Endodermal cell (in vitro differentiated cells): ENCODE data around the gene ATAD5. TPM values are rescaled to one million over a fixed set of nuclear protein-coding genes. Genes with fewer than 3 reads are reported as not detected.
A peak's percentile ranks its signal among the peaks of the same experiment; 100 is the strongest.

Experiments
- DNase-seq: peaks from one replicate; pipeline ENCODE4 v3.0.0-alpha.2; 2017
- H3K27ac ChIP-seq: 2 replicates; pipeline ENCODE4 v1.5.1; 2013; ENCODE audit warnings: mild to moderate bottlenecking, low read depth, low read length, moderate library complexity
- H3K27me3 ChIP-seq: 2 replicates; pipeline ENCODE4 v1.6.1; 2013; ENCODE audit warnings: mild to moderate bottlenecking, low read length, moderate library complexity; ENCODE audit not compliant: insufficient read depth, control insufficient read depth, poor library complexity, severe bottlenecking
- H3K36me3 ChIP-seq: 2 replicates; pipeline ENCODE4 v1.7.0; 2013; ENCODE audit warnings: mild to moderate bottlenecking, low read length, moderate library complexity; ENCODE audit not compliant: control insufficient read depth, insufficient read depth
- H3K4me1 ChIP-seq: one replicate; pipeline ENCODE4 v1.7.0; 2013; ENCODE audit warnings: low read length; ENCODE audit not compliant: control insufficient read depth, insufficient read depth
- H3K4me3 ChIP-seq: 2 replicates; pipeline ENCODE4 v1.5.1; 2013; ENCODE audit warnings: mild to moderate bottlenecking, low read length, moderate library complexity
- H3K9ac ChIP-seq: 2 replicates; pipeline ENCODE4 v1.6.1; 2013; ENCODE audit warnings: mild to moderate bottlenecking, low read length, moderate library complexity; ENCODE audit not compliant: poor library complexity, severe bottlenecking; ENCODE audit errors: extremely low read depth
- H3K9me3 ChIP-seq: 2 replicates; pipeline ENCODE4 v1.6.1; 2013; ENCODE audit warnings: mild to moderate bottlenecking, low read length, moderate library complexity; ENCODE audit not compliant: control insufficient read depth
- H3K27ac Mint-ChIP-seq: 2 replicates; pipeline ENCODE4 v1.8.0; 2020; ENCODE audit warnings: mixed read lengths
- H3K27me3 Mint-ChIP-seq: 2 replicates; pipeline ENCODE4 v1.8.0; 2021; ENCODE audit warnings: mild to moderate bottlenecking, mixed read lengths; ENCODE audit not compliant: insufficient read depth
- H3K36me3 Mint-ChIP-seq: 2 replicates; pipeline ENCODE4 v1.8.0; 2020; ENCODE audit warnings: low read depth, mixed read lengths
- H3K4me1 Mint-ChIP-seq: 2 replicates; pipeline ENCODE4 v1.8.0; 2020; ENCODE audit warnings: mixed read lengths
- H3K4me3 Mint-ChIP-seq: 2 replicates; pipeline ENCODE4 v1.8.0; 2020; ENCODE audit warnings: mild to moderate bottlenecking, moderate library complexity, mixed read lengths
- H3K9me3 Mint-ChIP-seq: 2 replicates; pipeline ENCODE4 v1.8.0; 2020; ENCODE audit warnings: mild to moderate bottlenecking, mixed read lengths
- WGBS, 2 experiments: methylation state at CpG; one replicate each; pipeline versions ENCODE4 v1.1.5 to v1.1.7; 2013; ENCODE audit warnings: missing lambda C conversion rate in 2 of 2, mixed read lengths in 1 of 2; ENCODE audit not compliant: insufficient coverage in 1 of 2, insufficient read length in 1 of 2; 5-methylcytosine and 5-hydroxymethylcytosine counted together
- total RNA-seq, 2 donors: library from RNA; stranded (reverse); fragmentation: NEBNext Ultra II Directional in 1 of 2; extraction: Animal tissue kit (Norgen Biotek cat#: 25700) in 1 of 2; gene quantifications; 2 replicates in 1 of 2; 3 replicates in 1 of 2; pipeline ENCODE4 v1.2.1, GENCODE V29; 2021
- TF ChIP-seq, protein P1 (sequence below): fragments of 200-600 bp; sonication (generic); conservative IDR thresholded peaks from 2 replicates; pipeline ENCODE4 v1.5.0; 2021; ENCODE audit warnings: antibody characterized with exemption, mild to moderate bottlenecking

ATAD5 gene
- total RNA-seq, 2 donors from 2014 or later = 20.3 to 29.7 TPM

DNA sequence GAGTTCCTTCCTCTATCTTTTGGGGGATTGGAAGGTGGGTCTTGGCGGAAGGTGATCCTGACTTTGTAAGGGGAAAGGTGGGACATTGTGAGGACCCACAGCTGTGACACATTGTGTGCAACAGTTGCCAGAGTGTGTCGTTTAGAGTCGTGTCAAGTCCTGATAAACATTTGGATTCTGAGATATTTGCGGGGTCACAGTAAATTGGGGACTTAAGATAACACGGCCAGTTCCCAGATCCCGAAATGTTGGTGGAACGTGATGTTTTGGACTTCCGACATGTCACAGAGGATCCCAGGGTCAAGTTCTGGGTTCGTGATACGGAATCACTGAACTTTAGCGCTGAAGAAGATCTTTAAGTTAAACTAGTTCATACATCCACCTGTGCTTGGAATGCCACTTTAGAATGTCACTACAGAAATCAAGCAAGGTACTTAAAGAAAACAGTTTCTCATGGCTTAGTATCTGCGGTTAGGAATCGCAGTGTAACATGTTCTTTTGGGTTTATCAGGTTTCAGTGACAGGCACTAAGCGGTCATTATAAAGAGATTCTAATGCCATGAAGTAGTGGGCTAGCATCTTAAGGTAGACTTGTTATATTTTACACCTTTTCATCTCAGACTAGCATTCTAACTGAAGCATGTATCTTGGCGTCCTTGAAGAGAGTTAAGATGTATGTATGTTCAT, 815 bp downstream of the ATAD5 start:
- WGBS, 2 experiments = 3 to 7% methylated on average over 9 to 15 of the region's 15 CpGs
- Histone ChIP-seq H3K27ac (no peak overlapping the region), H3K9me3 (no peaks in the 10 kb centered on the region), H3K36me3 (peaks cover 26% of the 10 kb centered on the region), H3K9ac (peak overlapping the region; percentile 82), H3K4me1 (peaks cover 4% of the 10 kb centered on the region), H3K27me3 (no peaks in the 10 kb centered on the region), H3K4me3 (peak overlapping the region; percentile 99)
- Mint-ChIP-seq H3K36me3 (peaks cover 18% of the 10 kb centered on the region), H3K9me3 (no peaks in the 10 kb centered on the region), H3K4me3 (peak overlapping the region; percentile 92), H3K27me3 (no peaks in the 10 kb centered on the region), H3K27ac (peak overlapping the region; percentile 99), H3K4me1 (peaks cover 16% of the 10 kb centered on the region)
- no peak for DNase-seq
- TF ChIP-seq, protein P1, sequence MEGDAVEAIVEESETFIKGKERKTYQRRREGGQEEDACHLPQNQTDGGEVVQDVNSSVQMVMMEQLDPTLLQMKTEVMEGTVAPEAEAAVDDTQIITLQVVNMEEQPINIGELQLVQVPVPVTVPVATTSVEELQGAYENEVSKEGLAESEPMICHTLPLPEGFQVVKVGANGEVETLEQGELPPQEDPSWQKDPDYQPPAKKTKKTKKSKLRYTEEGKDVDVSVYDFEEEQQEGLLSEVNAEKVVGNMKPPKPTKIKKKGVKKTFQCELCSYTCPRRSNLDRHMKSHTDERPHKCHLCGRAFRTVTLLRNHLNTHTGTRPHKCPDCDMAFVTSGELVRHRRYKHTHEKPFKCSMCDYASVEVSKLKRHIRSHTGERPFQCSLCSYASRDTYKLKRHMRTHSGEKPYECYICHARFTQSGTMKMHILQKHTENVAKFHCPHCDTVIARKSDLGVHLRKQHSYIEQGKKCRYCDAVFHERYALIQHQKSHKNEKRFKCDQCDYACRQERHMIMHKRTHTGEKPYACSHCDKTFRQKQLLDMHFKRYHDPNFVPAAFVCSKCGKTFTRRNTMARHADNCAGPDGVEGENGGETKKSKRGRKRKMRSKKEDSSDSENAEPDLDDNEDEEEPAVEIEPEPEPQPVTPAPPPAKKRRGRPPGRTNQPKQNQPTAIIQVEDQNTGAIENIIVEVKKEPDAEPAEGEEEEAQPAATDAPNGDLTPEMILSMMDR = no peak

DNA sequence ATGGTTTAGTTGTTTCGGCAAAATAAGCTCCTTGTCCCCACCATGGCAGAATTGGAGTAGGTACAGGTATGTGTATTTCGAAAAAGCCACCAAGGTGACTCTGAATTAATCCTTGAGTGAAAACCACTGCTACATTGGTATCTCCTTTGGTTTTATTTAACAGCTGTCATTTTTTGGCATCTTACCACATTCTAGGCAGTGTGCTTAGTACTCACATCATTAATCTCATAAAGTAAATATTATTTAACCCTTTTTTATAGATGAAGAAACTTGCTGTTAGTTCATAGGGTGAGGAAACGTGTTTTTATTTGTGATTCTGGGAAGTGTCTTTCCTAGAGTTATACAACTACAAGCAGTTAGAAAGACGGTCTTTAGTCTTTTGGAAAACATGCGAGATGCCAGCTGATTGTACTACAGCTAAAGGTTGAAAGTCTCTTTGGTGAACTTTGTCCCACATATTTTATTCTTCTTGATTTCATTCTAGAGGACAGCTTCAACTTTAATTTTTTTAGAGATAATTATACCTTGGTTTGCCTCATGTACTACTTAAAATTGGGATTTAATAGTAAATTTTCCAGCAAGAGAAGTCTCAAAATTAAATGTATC, 6.5 kb downstream of the ATAD5 start:
- Mint-ChIP-seq H3K4me1 (no peaks in the 10 kb centered on the region), H3K9me3 (no peaks in the 10 kb centered on the region), H3K27ac (no peak overlapping the region), H3K4me3 (no peak overlapping the region), H3K36me3 (peaks cover 57% of the 10 kb centered on the region), H3K27me3 (no peaks in the 10 kb centered on the region)
- Histone ChIP-seq H3K9me3 (no peaks in the 10 kb centered on the region), H3K9ac (no peak overlapping the region), H3K4me3 (no peak overlapping the region), H3K27ac (no peak overlapping the region), H3K4me1 (no peaks in the 10 kb centered on the region), H3K27me3 (no peaks in the 10 kb centered on the region), H3K36me3 (peaks cover 68% of the 10 kb centered on the region)
- TF ChIP-seq, protein P1 = no peak
- WGBS, 2 experiments = 95 to 96% methylated on average over 3 to 5 of the region's 5 CpGs
- no peak for DNase-seq

DNA sequence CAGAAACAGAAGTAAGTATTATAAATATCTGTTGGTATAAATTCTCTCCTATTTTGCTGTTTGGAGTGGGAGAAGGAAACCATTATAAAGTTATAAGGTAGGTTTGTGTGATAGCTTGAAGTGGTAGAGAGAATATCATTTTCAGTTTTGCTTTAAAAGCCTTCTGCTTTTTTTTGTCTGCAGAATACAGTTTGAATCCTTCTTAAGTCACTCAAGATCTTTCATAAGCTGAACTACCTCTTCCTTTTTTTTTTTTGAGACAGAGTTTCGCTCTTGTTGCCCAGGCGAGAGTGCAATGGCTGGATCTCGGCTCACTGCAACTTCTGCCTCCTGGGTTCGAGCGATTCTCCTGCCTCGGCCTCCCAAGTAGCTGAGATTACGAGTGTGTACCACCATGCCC, 9.0 kb downstream of the ATAD5 start:
- H3K27me3 ChIP-seq = no peaks in the 10 kb centered on the region
- peaks cover 68% of the 10 kb centered on the region for H3K36me3 ChIP-seq
- 94 to 95% methylated on average over 5 to 7 of the region's 7 CpGs for WGBS, 2 experiments
- no peak overlapping the region for H3K9ac ChIP-seq
- DNase-seq = no peak
- no peaks in the 10 kb centered on the region for H3K4me1 ChIP-seq
- Mint-ChIP-seq H3K27ac (no peak overlapping the region), H3K4me1 (no peaks in the 10 kb centered on the region), H3K36me3 (peaks cover 59% of the 10 kb centered on the region), H3K4me3 (no peak overlapping the region), H3K27me3 (no peaks in the 10 kb centered on the region), H3K9me3 (no peaks in the 10 kb centered on the region)
- H3K9me3 ChIP-seq = no peaks in the 10 kb centered on the region
- no peak overlapping the region for H3K27ac ChIP-seq
- no peak overlapping the region for H3K4me3 ChIP-seq
- TF ChIP-seq, protein P1 = no peak
